Measurements from ENCODE around the gene KDM1B.

KDM1B gene, protein sequence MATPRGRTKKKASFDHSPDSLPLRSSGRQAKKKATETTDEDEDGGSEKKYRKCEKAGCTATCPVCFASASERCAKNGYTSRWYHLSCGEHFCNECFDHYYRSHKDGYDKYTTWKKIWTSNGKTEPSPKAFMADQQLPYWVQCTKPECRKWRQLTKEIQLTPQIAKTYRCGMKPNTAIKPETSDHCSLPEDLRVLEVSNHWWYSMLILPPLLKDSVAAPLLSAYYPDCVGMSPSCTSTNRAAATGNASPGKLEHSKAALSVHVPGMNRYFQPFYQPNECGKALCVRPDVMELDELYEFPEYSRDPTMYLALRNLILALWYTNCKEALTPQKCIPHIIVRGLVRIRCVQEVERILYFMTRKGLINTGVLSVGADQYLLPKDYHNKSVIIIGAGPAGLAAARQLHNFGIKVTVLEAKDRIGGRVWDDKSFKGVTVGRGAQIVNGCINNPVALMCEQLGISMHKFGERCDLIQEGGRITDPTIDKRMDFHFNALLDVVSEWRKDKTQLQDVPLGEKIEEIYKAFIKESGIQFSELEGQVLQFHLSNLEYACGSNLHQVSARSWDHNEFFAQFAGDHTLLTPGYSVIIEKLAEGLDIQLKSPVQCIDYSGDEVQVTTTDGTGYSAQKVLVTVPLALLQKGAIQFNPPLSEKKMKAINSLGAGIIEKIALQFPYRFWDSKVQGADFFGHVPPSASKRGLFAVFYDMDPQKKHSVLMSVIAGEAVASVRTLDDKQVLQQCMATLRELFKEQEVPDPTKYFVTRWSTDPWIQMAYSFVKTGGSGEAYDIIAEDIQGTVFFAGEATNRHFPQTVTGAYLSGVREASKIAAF

DNA sequence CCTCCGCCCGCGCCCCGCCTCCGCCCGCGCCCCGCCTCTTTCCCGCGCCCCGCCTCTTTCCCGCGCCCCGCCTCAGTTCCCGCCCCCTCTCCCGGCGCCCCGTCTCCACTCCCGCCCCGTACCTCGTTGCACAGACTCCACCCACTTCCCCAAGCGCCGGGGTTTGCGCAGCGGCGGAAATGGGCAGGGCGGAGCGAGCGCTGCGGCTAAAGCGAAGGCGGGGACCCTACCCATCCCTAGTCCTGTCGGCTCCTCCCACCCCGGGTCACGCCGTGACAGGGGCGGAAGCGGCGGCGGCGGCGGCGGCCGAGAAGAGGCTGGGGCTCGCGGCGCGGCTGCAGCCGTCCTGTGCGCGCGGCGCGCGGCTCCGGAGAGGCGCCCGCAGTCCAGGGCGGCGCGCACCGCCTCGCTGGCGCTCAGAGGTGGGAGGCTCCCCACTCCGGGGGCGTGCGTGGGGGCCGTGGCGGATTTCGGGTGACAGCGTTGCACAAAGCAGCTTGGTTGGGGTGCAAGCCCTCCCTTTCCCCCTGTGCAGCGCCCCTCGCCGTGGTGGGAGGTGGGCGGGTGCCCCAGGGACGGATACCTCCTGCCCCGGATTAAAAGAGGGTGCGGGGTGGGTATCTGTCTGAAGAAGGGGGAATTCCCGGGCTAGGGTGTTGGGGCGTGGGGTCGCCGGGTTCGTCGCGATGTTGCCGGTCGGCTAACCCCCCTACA, at the start of gene KDM1B:
TSS of gene KDM1B (plus strand) at position 273 of the 714 bp plus-strand sequence. CDS start 4,474 bp downstream, outside the sequence.
- peak; percentile 99 for DNase-seq

DNA sequence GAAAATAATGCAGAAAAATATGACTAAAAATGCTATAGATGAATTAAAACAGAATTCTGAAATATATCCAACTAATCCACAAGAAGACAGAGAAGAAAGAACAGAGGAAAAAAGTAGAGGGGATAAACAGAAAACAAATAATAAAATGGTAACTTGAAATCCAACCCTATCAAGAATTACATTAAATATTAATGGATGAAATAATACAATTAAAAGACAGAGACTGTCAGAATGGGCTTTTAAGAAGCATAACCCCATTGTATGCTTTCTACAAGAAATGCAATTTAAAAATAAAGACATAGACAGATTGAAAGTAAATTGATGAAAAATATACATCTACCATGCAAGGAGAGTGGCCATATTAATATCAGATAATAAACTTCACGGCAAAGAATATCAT, 48.2 kb upstream of the KDM1B start:
- no peak for DNase-seq

DNA sequence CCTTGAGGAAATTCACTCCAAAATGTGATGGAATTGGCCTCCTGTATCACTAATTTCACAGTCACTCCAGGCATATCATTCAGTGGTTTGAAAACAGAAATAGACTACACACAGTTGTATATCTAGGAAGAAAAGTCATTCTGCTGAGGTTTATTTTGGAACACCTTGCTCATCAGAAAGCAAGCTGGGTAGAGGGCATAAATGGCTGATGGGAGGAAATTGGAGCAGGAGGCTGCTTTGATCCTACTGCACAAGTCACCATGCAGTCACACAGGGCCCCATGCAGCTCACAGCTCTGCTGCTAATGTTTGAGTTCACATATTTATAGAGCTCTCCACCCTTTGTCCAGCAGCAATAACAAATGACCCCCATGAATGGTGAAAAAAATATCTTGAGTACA, 45.1 kb upstream of the KDM1B start:
- no peak for DNase-seq

DNA sequence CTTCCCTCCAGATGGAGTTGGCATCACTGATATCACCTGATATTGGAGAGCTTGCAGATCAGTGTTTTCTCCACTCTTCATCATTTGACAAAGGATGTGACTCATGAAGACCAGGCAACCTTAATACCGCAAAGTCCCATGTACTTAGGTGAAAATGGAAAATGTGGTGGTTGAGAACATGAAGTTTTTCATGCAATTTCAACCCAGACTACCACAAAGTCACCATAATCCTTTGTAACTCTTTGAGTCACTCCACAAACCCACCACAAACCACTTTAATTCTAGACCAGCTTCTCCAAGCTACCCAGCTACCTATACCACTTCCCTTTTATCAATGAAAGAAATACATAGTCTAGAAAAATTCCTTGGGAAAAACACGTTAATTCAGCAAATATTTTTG, 39.9 kb upstream of the KDM1B start:
- no peak for DNase-seq

DNA sequence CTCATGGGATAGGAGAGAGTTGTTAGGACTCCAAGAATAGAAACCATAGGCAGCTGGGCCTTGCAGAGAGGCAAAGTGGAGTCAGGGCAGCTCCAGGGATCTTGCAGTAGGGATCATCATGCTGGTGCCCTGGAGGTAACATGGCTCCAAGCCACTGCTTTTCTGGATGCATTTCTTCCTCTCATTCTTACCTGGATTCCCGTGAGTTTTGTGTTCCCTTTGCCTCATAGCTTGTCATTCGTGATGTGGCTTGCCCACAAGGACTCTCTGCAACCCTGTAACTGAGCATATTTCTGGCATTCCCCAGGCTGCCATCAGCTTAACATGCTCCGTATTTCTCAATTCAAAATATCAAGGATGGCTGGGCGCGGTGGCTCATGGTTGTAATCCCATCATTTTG, 38.1 kb upstream of the KDM1B start:
- DNase-seq = no peak

DNA sequence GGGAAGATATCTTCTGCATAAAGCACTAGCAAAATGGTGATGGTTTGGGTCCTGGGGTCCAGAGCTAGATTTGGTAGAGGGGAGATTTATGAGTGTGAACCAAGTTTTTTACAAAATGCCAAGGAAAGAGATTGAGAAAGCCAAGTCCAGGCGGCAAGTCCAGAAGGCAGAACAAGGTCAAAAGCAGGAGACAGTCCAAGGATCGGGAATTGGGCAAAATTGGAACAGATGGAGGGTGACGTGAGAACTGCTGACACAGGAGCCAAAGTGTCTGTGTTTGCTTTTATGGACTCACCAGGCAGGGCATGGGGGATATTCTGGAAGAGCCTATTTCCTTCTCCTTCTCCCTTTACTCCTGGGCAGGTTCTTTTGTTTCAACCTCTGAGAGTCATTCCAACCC, 36.9 kb upstream of the KDM1B start:
- DNase-seq = no peak

DNA sequence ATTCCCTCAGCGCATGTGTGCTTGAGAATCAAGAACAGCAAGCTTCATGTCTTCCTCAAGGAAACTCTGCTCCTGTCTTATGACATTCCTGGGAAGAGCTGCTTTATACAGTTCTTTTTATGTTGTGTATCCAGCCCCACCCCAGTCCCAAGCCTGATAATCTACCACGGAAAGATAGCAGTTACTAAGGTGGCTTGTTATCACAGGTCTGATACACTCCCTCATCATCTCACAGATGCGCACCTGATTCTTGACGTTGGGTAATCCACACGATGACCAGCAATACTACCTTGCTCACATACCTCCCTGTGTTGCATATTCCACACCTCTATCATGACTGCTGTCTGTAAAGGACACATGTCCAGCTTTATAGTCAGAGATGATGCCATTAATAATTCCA, 36.0 kb upstream of the KDM1B start:
- DNase-seq = no peak

DNA sequence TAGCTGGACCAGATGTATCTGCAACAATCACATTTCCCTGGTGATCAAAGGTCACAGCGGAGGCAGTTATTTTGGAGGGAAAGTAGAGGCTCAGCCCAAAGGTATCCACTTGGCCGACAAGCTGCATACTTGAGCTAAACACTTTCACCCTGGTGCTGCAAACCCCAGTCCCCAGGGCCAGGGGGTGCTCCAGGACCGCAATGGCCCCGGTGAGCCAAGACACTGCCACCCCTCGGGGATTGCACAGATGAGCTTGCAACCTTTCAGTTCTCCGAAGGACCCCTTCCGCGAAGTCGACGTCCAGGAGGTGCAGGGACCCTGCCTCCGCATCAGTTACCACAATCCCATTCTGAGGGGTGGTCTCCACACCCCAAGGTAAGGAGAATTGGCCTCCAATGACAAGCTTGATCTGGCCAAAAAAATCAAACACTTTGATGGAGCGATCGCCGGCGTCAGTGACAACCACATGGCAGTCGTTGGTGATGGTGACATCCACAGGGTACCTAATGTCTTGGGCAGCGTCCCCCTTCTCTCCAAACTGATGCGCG, 33.6 kb upstream of the KDM1B start:
- no peak for DNase-seq

DNA sequence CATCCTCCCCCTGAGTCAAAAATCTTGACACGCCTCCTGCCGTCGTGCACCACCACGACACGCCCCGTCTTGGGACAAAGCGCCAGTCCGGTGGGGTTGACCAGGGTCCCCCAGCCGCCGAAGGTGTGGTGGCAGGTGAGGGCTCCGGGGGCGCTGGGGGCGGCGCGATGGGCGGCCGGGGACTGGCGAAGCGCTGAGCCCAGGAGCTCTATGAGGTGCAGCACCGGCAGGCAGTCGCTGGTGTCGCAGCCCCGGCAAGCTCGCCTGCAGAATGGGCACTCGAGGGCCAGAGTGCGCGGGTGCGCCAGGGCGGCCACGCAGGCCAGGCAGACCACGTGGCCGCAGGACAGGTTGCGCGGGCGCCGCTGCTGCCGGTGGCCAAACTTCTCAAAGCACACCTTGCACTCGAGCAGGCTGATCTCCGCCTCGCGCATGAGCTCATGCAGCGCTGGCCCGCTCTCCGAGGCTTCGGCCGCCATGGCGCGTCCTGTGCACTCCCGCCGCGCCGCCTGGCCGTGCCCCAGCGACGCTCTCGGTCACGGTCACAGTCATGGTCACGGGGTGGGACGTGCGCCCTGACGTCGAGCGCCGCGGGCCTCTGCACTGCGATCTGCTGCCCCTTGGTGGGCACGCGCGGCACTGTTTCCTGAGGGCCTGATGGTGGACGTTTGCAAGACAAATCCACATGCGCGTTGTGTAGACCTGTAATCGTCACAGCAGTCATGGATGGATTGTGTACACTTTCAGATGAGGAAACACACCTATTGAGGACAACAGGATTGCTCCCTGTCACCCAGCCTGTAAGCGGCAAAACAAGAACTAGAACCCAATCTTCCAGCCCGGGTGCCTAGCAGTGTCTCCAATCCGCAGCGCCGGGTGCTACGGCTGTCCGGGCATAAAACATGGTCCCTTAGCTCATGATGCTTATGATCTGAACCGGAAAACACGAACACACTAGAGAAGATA, 32.8 kb upstream of the KDM1B start, which contains the start of gene NHLRC1:
TSS of gene NHLRC1 (minus strand) at position 550 of the 966 bp plus-strand sequence. CDS start at position 479, 71 bp downstream.
- peak; percentile 94 for DNase-seq

DNA sequence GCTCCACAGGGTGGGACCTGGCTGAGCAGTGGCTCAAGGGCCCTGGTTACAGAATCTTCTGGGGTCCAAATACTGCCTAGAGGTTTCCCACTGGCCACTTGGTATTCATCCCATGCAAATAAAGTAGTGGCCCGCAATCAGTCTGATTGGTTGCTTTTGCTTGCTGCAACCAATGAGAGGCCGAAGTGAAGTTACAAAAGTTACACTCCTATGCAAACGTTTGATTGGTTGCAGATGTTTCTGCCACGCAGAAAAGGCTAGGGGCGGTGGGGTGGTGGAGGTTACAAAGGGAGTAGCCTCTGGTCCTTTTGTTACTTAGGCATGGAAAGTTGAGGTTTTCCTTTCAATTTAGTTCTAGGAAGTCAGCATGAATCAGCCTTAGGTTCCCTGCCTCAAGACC, 29.1 kb upstream of the KDM1B start:
- DNase-seq = no peak

DNA sequence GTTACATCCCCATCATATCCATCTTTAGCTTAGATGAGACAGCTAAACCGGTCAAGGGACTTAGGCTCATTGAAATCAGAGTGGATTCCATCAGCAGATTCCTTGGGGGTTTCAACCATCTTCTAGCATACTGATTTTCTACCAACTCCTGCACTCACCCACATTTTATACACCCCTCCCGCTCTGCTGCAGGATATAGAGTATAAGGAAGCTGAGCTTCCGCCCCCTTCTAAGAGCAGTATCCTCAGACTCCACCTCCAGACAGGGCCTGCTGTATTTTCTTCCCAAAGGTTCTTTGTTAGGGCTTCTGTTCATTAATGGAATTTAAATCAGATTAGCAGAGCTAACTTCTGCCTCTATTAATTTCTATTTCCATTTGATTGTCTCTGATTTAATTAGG, 22.9 kb upstream of the KDM1B start:
- no peak for DNase-seq

DNA sequence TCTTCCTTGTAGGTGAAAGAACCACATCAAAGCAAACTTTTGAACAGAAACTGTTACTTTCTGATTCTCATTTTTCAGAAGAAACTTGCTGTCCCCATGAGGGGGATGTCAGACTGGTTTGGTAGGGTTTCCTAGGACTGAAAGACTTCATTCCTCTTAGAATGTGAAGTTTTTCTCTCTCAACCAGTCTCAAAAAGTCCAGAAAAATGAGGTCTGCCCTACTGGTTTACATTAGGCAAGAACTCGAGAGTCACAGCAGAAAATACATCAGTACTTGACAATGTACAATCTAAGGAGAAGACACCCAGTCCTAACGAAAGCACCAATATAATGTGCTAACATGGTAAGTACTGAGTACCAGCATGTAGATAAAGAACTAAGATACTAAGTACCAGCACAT, 20.1 kb upstream of the KDM1B start:
- no peak for DNase-seq

DNA sequence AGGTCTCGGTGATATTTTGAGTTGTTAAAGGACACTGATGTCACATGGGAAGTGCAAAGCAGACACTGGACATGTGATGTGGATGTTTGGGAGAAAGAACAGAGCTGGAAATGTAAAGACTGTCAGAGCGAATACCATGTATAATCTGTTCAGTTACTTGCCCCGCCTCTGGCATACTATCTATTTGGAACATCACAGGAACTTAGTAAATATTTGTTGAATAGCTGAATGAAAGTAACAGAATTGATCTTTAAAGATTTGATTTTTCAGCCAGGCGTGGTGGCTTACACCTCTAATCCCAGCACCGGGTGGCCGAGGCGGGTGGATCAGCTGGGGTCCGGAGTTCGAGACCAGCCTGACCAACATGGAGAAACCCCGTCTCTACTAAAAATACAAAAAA, 19.0 kb upstream of the KDM1B start:
- DNase-seq = no peak

DNA sequence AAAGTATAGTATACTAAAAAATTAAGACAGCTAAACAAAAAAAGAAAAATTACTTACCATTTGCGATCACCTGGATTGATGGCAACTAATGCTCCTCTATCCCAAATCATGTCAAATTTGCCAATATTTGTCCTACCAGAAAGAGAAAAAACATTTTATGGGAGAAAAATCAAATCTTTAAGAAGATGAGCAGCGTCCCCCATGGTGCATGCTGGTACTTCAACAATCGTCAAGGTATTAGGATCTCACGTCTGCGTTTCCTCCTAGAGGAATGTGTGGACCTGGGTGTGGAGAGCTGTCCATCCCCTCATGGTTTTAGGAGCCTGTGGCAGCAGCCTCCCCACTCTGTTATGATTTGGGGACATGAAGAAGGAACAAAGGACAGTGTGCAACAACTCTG, 16.3 kb upstream of the KDM1B start:
- no peak for DNase-seq

DNA sequence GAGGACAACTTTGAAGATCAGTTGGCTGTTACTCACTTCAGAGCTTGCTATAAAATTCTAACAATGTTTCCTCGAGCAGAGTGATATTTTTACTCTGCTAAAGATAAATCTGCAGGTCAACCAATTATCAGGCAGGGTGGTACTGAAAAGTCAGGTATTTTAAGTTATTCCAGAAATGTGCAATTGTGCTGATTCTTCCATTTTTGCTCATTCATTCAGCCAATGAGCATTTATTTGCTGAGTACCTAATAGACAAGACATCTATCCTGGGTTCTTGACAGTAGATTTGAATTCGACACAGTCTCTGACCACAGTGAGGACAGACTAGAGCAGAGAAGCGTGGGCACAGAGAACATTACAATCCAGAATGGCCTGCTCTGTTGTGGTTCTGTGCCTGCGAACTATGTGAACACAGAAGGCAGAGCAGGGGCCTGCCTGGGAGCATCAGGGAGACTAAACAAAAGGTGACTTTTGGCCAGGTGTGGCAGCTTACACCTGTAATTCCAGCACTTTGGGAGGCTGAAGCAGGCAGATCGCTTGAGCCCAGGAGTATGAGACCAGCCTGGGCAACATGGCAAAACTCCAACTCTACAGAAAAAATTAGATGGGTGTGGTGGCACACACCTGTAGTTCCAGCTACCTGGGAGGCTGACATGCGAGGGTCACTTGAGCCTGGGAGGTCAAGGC, 15.1 kb upstream of the KDM1B start:
- no peak for DNase-seq

DNA sequence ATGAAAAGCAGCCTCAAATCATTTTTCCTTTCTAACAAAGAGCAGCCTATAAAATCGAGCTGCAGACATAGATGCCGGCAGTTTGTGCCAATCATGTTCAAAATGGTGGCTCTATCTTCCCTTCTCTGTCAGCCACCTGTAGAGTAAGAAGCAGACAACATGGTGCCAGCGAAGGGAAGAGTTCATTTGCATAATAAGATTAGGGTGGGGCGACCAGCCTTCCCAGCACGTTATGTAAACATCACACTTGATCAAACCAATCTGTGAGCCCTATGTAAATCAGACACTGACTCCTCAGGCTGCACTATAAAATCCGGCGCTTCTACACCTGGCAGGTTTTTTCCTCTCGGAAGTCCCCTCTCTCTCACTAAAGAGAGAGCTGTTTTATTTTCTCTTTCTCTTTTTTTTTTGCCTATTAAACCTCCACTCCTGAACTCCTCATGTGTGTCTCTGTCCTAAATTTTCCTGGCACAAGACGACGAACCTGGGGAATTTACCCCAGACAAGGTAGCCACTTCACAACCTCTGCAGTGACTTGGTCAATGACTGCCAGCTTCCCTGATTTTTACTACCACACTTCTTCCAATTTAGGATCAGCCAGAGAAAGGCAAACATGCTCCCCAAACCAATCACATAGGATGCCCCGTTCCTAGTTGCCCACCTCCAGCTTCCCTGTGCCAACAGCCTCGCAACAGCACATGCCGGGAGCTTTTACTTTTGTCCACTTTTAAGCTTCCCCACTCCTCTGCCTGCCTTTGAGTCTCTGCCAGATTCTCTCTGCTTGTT, 13.2 kb upstream of the KDM1B start:
- DNase-seq = no peak

DNA sequence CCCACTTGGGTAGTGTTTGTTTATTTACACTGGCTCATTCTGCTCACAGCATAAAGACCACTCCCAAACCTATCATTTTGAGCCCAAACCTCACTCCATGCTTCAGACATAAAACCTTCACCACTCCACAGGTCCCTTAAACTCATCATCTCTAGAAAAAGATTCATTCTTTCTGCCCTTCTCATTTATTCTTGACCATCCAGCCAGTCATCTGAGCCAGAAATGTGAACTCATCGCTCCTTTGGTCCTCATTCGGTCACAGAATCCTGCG, 12.7 kb upstream of the KDM1B start:
- DNase-seq = no peak

DNA sequence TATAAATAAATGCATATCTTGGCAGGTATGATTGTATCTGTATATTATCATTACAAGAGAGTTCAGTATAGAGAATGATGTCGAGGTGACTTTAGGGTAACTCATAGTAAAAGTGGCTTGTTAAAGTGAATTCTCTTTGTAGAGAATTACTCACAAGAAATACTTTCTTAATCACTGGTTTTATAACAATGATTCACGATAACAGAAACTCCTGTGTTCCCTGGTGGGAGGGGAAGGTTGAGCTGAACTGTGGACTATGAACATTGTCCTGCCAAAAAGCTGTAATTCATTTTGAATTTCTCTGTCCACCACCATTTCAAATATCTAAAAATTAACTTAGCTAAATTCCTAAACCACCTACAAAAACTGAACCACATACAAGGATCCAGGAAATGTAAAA, 8.1 kb upstream of the KDM1B start:
- no peak for DNase-seq

DNA sequence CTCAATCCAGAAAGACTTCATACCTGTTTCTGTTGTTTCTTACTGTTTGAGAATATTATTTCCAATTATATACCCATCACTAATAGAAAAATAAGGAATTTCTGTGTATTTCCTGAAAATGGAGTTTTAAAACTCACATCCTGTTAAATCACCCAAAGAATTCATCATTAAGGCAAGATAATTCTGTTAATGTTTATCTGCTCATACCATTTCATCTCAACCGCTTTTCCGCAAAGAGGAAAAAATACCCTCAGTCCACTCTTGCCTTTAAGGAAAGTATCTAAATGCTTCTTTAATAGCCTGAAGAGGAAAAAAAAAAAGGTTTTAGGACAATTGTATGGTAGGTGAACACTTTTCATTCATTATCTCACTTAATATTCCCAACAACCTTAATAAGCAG, 7.6 kb upstream of the KDM1B start:
- no peak for DNase-seq

DNA sequence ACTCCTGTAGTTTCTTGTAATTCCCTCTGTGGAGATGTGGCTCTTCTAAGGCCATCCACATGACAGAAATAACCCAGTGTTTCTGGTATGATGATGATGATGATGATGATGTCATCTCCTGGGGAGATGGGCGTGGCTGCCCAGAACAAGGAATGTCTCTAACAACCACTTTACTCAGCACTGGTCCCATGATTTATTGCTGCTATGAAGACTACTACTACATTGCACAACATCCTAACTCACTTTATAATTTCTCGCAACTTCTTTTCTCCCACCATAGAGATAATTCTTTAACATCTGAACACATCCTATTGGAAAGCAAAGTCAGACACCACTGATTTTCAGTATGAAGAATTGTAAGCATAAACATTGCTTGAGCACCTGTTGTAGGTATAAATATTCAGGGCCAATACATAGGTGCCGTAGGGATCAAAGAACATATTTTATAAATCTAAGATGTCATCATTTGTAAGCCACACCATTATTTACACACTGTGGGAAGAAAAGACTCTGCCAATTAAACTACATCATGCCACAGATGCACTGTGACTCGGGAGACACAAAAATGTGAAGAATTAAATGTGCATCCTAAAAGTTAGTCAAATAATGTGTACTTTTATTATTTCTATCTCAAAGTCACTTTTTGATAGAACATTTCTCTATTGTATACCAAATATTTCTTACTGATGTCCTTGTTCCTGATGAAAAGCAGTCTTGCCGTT, 6.8 kb upstream of the KDM1B start:
- no peak for DNase-seq

Measured in hematopoietic multipotent progenitor cell treated with erythropoietin and hydrocortisone succinate and interleukin-3 and kit ligand, for 6 days (in vitro differentiated cells).